Large intestine (tissue), 3 donors: ENCODE data around the gene DMD. TPM values are rescaled to one million over a fixed set of nuclear protein-coding genes. Genes with fewer than 3 reads are reported as not detected.

Experiments used
- DNase-seq, 2 donors: peaks; one replicate each; pipeline versions ENCODE4 v3.0.0 to v3.0.0-alpha.2; 2013
- H3K27ac ChIP-seq: one replicate; pipeline ENCODE4 v1.5.1; 2013; ENCODE audit warnings: low read length
- H3K27me3 ChIP-seq: 2 replicates; pipeline ENCODE4 v1.6.1; 2013; ENCODE audit warnings: low read length; ENCODE audit not compliant: control insufficient read depth, insufficient read depth
- H3K36me3 ChIP-seq: 2 replicates; pipeline ENCODE4 v1.6.1; 2013; ENCODE audit warnings: low read length; ENCODE audit not compliant: control insufficient read depth, insufficient read depth
- H3K4me1 ChIP-seq: one replicate; pipeline ENCODE4 v1.6.1; 2013; ENCODE audit warnings: low read length; ENCODE audit not compliant: control insufficient read depth, insufficient read depth
- H3K4me3 ChIP-seq: one replicate; pipeline ENCODE4 v1.5.1; 2013; ENCODE audit warnings: low read length
- H3K9me3 ChIP-seq: one replicate; pipeline ENCODE4 v1.6.1; 2013; ENCODE audit warnings: mild to moderate bottlenecking, low read depth, low read length, moderate library complexity; ENCODE audit not compliant: control insufficient read depth
- WGBS: methylation state at CpG from one replicate; pipeline ENCODE4 v1.1.5; 2013; ENCODE audit warnings: low lambda C conversion rate; ENCODE audit not compliant: insufficient coverage; 5-methylcytosine and 5-hydroxymethylcytosine counted together
- polyA plus RNA-seq: library from polyadenylated mRNA; unstranded; fragments of 120-200 nt; gene quantifications from one replicate; pipeline ENCODE4 v1.2.1, GENCODE V29; 2013

The DMD gene
- polyA plus RNA-seq, 1 donor, result 23.3 TPM

DNA sequence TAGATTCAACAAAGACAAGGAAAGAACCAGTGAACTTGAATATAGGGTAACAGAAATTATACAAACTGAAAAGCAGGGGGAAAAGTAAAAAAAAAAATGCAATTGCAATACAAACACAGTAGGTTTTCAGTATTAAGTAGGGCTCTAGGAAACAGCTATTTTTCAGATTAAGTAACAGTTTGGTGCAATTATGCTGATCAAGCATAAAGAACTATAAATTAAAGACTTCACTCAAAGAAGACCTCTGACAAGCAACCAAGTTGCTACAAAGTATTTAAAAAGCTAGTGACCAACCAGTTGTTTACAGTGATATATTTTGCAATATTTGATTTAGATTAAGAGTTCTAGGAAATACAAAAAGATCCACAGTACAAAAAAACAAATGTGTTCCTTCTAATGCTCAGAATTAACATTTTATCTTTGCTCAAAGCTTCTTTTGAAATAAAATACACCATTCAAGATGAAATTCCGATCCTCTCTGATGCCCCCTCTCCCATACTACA lies 1908.7 kb downstream of the DMD start:
- no peak for DNase-seq
- Histone ChIP-seq H3K27ac (no peak overlapping the region), H3K9me3 (no peaks in the 10 kb centered on the region), H3K36me3 (no peaks in the 10 kb centered on the region), H3K27me3 (no peaks in the 10 kb centered on the region), H3K4me1 (no peaks in the 10 kb centered on the region), H3K4me3 (no peak overlapping the region)
- WGBS, result 100% methylated on average over 1 of the region's 1 CpG

DNA sequence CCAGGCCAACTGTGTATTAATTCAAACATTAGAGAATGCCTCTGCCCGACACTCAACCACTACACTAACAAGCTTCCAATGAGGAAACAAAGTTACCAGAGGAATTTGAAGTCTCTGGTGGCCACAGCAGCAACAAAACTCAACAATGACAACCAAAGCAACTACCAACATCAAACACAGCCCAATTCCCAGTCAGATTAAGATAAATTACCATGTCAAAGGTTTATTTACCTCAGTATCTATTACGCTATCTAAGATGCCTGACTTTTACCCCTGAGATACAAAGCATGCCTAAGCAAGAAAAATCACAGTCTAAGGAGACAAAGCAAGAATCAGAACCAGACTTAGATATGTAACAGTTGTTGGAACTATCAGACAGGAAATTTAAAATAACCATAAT lies 1909.4 kb downstream of the DMD start:
- Histone ChIP-seq H3K9me3 (no peaks in the 10 kb centered on the region), H3K4me1 (no peaks in the 10 kb centered on the region), H3K27ac (no peak overlapping the region), H3K36me3 (no peaks in the 10 kb centered on the region), H3K4me3 (no peak overlapping the region), H3K27me3 (no peaks in the 10 kb centered on the region)
- no peak for DNase-seq
- no CpG with 5 or more reads among the region's 2 CpGs for WGBS

DNA sequence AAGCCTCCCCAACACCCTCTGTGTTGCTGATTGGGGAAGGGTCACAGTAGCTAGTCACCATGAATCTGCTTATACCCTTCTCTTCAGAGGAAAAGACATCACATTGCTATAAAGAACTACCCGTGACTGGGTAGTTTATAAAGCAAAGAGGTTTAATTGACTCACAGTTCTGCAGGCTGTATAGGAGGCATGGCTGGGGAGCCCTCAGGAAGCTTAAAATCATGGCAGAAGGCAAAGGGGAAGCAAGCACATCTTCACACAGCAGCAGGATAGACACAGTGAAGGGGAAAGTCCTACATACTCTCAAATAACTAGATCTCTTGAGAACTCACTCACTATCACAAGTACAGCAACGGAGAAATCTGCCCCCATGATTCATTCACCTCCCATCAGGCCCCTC lies 1910.1 kb downstream of the DMD start:
- no peaks in the 10 kb centered on the region for H3K4me1 ChIP-seq
- H3K27me3 ChIP-seq, result no peaks in the 10 kb centered on the region
- no peaks in the 10 kb centered on the region for H3K36me3 ChIP-seq
- no peaks in the 10 kb centered on the region for H3K9me3 ChIP-seq
- no CpG with 5 or more reads among the region's 2 CpGs for WGBS
- H3K4me3 ChIP-seq, result no peak overlapping the region
- no peak for DNase-seq
- H3K27ac ChIP-seq, result no peak overlapping the region

DNA sequence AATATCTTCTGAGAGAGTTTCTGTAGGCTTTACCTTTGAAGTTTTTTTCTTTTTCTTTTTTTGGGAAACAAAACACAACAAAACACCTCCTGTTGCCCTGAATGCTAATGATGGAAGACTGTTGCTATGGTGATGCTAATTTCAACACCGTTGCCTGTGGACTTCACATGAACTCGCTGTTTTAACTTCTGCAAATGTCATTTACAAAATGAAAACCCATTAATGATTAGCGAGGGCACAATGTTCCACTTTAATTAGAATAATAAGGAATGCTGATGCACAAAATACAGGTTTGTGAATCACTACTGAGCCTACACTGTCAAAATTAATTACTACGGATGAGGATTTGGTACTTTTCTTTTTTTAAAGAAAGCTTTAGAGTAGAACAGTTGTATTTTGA lies 1912.4 kb downstream of the DMD start:
- Histone ChIP-seq H3K9me3 (no peaks in the 10 kb centered on the region), H3K36me3 (no peaks in the 10 kb centered on the region), H3K27ac (no peak overlapping the region), H3K4me1 (no peaks in the 10 kb centered on the region), H3K27me3 (no peaks in the 10 kb centered on the region), H3K4me3 (no peak overlapping the region)
- DNase-seq, result no peak
- WGBS, result no CpG with 5 or more reads among the region's 4 CpGs

DNA sequence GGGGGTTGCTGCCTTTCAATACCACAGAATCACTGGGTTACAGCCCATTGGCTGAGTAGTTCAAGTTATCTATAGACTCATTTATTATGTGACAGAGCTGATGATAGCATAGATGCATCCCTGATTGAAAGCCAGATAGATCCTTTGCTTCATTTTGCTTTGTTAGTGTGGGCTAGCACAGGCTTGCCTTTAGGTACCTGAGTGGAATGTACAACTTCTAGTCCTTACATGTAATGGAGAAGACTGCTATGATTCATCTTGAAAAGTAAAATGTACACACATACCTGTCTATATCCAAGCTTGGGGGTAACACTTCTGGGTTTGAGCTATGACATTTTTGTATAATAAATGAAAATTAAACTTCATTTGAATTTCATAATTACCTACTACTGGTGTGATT lies 1913.5 kb downstream of the DMD start:
- Histone ChIP-seq H3K27me3 (no peaks in the 10 kb centered on the region), H3K27ac (no peak overlapping the region), H3K4me1 (no peaks in the 10 kb centered on the region), H3K9me3 (no peaks in the 10 kb centered on the region), H3K4me3 (no peak overlapping the region), H3K36me3 (no peaks in the 10 kb centered on the region)
- DNase-seq, result no peak

DNA sequence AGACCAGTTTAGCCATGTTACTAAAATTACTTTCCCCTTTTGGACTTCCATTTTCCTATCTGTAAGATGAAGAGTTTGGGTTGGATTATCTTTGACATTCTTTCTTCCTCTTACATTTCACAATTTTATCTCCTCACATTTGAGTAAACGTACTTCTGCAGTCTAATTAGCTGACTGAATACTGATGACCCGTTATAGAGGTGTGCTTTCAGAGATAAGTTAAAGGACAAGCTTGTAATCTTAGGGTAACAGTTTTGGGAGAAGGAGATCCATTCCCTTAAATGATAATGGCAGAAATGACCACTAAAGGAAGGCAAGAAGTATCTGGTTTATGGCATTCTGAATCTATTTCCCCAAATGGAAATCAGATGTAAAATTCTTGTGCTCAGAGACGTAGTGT lies 1916.9 kb downstream of the DMD start:
- no peak for DNase-seq
- H3K36me3 ChIP-seq, result no peaks in the 10 kb centered on the region
- H3K9me3 ChIP-seq, result no peaks in the 10 kb centered on the region
- no peak overlapping the region for H3K27ac ChIP-seq
- no peaks in the 10 kb centered on the region for H3K27me3 ChIP-seq
- H3K4me1 ChIP-seq, result no peaks in the 10 kb centered on the region
- H3K4me3 ChIP-seq, result no peak overlapping the region
- no CpG with 5 or more reads among the region's 3 CpGs for WGBS

DNA sequence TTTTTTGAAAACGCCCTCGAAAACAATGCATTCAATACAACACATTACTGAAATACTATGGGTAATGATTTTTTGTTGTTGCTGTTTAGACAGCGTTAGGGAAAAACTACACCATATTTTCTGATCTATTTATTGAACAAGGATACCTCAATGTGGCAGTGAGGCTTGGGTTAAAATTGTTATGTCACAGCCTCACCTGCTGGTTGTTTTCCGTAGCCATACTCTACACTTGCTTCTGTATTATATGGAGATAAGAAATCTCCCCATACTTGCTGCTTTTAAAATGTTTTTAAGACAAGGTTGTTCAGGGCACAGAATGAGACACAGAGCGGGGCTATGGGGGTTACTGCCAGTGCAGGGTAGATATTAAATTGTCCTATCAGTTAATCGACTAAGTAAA lies 1917.9 kb downstream of the DMD start:
- Histone ChIP-seq H3K36me3 (no peaks in the 10 kb centered on the region), H3K27me3 (no peaks in the 10 kb centered on the region), H3K4me3 (no peak overlapping the region), H3K4me1 (no peaks in the 10 kb centered on the region), H3K27ac (no peak overlapping the region), H3K9me3 (no peaks in the 10 kb centered on the region)
- WGBS, result no CpG with 5 or more reads among the region's 6 CpGs
- no peak for DNase-seq

DNA sequence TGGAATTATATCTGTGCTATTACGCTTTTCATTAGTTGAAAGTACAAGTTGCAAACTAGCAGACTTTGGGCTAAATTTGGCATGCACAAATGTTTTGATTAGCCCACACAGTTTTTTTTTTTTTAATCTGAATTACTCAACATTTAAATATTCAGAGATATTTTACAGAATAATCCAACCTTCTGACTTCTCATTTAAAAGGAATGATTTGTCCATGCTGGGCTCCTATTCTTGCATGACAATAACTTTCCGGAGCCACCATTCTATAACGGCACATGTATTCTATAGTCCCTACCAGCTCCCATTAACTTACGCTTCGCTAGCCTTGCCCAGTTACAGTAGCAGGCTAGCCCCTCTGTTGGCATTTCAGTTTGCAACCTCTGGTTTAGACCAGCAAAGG lies 1920.2 kb downstream of the DMD start:
- no peaks in the 10 kb centered on the region for H3K9me3 ChIP-seq
- no peak overlapping the region for H3K27ac ChIP-seq
- no peaks in the 10 kb centered on the region for H3K27me3 ChIP-seq
- no peak for DNase-seq
- no peak overlapping the region for H3K4me3 ChIP-seq
- no peaks in the 10 kb centered on the region for H3K36me3 ChIP-seq
- H3K4me1 ChIP-seq, result no peaks in the 10 kb centered on the region
- WGBS, result no CpG with 5 or more reads among the region's 5 CpGs

DNA sequence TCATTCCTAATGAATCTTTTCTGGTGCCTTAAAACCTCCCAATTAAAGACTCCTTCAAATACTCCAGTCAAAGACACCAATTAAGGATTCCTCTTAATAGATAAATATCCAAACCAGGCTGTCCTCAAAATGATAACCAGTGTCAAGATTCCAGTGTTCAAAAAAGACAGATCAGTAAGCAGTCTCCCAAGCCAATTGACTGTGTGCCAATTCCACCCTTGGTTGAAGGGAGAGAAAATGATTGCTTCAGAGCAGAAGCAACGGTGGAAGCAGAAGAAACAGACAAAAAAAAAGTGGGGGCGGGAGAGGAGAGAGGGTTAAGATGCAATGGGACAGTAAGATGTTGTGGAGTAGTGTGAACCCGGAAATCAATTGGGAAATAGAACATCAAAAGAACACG lies 1923.5 kb downstream of the DMD start:
- Histone ChIP-seq H3K36me3 (no peaks in the 10 kb centered on the region), H3K4me1 (no peaks in the 10 kb centered on the region), H3K4me3 (no peak overlapping the region), H3K27me3 (no peaks in the 10 kb centered on the region), H3K9me3 (no peaks in the 10 kb centered on the region), H3K27ac (no peak overlapping the region)
- DNase-seq, result no peak
- 60% methylated on average over 1 of the region's 4 CpGs for WGBS

DNA sequence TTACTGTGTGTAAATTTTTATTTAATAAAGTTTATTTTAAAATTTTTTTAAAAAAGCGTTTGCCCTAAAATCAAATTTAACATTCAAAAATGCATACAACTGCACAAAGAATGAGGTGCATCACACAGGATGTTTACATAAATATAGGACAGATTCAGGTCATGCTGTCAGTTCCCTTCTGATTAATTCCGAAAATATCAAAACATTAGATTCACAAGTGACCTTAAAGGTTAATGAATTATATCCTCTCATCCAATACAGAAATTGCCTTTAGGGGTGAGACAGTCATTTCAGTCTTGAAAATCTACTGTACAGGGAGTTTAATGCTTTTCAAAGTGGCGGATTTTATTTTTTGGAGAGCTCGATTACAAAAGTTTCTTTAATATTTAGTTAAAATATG lies 1930.8 kb downstream of the DMD start:
- WGBS, result 86% methylated on average over 3 of the region's 4 CpGs
- Histone ChIP-seq H3K9me3 (no peaks in the 10 kb centered on the region), H3K4me3 (no peak overlapping the region), H3K4me1 (no peaks in the 10 kb centered on the region), H3K27ac (no peak overlapping the region), H3K36me3 (no peaks in the 10 kb centered on the region), H3K27me3 (no peaks in the 10 kb centered on the region)
- DNase-seq, result no peak

DNA sequence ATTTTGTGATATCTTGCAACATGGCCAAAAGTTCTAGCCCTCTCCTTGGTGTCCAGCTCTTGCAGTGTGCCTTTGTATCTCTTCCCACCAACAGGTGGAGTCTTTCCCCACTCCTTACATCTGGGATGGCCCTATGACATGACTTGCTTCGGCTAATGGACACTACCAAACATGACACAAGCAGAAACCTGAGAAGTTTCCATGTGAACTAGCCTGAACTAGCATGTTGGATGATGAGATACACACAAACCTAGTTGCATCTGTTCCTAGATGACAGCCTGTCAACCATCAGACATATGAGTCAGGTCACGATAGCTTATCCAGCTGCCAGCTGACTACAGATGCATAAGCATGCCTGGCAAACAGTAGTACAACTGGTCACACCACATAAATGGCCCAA lies 1932.0 kb downstream of the DMD start:
- no peak overlapping the region for H3K4me3 ChIP-seq
- no peak for DNase-seq

More for the DNA sequence above, 1932.0 kb downstream of the DMD start:
- WGBS, result no CpG with 5 or more reads among the region's 2 CpGs
- H3K4me1 ChIP-seq, result peaks cover under 1% of the 10 kb centered on the region
- no peak overlapping the region for H3K27ac ChIP-seq
- no peaks in the 10 kb centered on the region for H3K9me3 ChIP-seq
- H3K27me3 ChIP-seq, result no peaks in the 10 kb centered on the region
- no peaks in the 10 kb centered on the region for H3K36me3 ChIP-seq
